ENCODE data around the gene SIK3.
"Not testable (repeated sequence)": the region's sequence is repeated elsewhere in the genome, so short reads cannot be mapped to it uniquely, and the experiment has no call there.

The SIK3 gene

DNA sequence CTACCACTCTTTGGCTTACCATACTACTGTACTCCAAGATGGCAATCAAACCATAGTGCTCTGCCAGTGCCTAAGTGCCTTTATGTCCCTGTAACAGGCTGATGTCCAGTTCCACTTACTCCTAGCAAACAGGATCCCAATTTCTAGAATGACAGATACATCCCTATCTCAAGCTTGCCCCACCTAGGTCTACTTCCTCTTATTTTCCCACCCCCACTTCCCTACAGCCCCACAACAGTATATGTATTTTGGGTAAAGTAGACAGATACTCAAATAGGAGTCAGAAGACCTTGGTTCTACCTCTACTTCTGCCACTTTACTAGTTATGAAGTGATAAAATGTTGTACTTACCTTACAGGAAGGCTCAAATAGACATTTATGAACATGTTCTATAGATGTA, 24.1 kb downstream of the SIK3 start:
- no peak for DNase-seq

DNA sequence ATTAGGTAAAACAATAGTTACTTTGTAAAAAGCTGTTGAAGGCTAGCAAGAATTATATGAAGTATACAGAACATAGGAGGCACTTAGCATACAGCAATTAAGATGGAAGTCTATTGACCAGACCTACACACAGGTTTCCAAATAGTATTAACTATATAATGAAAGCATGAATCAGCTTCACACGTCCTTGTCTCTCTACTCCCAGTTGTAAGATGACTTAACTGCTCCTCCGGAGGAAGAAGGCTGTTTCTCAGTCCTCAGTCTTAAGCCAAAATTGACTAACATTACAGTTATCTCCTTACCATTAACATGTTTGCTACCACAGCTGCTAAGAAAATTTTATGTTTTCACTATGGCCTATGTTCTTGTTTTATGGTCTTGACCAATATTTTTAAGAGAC, 24.7 kb downstream of the SIK3 start:
- DNase-seq: no peak

DNA sequence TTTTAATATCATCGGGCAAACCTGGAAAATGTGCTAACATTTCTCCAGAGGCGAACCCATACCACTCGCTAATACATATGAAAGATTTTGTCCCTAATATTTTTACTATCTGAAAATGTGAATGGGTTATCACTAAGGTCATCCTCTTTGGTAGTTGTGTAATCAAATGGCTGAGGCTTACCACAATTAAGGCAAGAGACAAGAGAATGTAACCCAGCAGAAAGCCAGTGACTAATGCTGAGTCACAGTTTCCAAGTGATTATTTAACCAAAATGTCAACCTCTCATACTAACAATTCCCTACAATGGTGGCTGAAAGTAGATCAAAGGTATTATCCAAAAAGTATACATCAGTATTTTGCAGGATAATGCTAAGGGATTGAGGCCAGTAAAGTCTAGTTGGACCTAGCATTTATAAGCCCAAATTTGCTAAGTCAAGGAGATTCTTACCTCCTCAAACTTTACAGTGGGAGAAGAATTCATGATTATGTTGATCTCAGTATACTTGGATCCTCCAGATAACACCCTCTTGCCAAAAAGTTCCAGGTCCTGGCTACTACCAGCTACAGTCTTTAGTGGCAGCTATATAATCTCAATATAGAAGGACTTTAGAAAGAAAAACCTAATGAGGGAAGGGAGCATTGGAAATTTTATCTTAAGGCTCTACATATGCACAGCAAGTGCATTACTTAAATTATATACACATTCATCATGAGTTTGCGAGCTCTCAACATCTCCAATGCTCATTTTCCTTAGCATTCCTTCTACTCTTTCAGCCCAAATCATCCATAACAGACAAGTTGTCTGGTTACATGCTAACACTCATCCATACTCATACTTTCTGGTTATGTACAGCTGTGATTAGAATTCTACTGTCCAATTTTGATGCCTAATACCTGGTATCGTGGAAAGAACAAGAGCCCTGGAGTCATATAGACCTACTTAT, 25.4 kb downstream of the SIK3 start:
- no peak for DNase-seq

DNA sequence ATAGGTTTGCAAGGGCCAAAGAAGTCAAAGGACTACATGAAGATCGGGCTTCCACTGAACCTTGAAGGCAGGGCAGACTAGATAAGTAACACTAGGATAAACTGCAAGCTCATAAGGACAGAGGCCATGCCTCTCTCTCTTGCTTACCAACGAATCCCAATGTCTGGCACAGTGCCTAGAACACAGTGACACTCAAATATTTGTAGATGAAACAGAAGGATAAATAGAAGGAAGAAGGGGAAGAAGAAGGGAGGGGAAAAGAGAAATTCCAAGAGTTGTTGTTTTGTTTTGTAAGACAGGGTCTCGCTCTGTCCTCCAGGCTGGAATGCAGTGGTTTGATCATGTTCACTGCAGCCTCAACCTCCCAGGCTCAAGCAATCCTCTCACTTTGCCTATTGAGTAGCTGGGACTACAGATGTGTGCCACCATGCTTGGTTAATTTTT, 26.9 kb downstream of the SIK3 start:
- no peak for DNase-seq

DNA sequence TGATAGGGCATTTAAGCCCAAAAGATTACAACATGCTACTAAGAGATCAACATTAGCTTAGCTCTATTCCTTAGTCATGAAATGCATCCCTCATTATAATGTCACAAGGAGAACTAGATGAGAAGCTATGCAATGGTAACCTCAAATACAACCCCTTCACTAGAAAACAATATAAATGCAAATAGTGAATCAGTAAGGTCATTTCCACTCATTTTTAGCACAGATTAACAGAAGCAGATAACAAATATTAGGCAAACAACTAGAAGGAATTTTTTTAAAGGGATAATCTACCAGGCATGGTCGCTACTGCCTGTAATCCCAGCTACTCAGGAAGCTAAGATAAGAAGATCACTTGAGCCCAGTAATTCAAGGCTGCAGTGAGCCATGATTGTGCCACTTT, 28.2 kb downstream of the SIK3 start:
- no peak for DNase-seq

DNA sequence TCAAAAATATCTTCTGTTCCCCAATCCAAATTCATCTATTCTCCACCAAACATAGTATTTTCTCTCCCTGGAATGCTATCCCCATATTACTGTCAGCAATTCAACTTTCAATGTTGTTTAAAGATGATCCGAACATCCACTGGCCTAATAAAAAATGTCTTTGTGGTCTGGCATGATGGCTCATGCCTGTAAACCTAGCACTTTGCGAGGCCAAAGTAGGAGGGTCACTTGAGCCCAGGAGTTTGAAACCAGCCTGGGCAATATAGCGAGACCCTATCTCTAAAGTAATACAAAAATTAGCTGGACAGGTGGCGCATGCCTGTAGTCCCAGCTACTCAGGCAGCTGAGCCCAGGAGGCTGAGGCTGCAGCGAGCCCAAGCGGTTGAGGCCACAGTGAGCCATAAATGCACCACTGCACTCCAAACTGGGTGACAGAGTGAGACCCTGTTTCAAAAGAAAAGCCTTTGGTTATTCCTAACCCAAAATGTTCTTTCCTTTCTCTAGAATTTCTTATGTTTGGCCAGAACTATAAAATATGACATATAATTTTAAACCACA, 29.8 kb downstream of the SIK3 start:
- no peak for DNase-seq

DNA sequence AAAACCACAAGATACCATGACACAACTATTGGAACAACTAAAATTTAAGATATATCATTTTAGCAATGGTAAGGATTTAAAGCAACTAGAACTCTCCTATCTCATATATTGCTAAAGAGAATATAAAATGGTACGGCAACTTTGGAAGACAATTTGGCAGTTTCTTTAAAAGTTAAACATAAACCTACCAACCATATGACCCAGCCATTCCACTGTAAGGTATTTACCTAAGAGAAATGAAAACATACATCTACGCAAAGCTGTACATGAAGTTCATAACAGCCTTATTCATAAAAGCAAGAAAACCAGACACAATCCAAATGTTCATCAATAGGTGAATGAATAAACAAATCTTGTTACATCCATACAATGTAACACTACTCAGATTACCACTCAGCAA, 31.3 kb downstream of the SIK3 start:
- DNase-seq: no peak

DNA sequence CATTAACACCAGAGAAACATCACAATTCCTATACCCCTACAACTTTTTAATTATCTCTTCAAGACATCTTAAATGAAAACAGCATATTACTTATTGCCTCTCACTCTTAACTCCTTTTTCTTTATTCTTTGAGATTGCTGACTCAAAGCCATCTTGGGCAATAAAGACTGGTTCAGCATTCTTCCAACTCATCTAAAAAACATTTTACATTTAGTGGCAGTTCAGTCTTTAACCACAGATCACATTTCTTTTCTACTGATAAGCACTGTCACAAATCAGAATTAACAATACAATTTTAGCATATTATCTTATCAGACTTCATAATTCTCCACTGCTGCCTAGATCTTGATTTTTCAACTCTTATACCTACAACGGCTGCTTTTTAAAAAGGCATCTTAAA, 34.0 kb downstream of the SIK3 start:
- no peak for DNase-seq

DNA sequence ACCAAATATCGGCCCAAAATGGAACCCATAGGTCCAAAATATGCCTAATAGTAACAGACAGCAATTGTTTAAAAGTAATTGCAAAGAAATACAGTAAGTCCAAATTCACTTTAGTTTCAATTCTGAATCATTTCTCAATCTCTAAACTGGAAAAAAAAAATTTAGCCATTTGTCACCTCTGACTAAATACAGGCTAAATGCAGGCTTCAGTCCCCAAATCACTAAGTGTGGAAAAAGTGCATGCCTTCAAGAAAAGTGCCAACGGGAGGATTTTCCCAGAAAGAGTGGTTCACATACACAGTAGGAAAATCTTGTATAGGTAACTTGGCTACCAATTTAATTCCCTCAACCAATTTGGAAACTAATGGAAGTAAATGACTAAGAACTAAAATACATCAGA, 35.7 kb downstream of the SIK3 start:
- no peak for DNase-seq

DNA sequence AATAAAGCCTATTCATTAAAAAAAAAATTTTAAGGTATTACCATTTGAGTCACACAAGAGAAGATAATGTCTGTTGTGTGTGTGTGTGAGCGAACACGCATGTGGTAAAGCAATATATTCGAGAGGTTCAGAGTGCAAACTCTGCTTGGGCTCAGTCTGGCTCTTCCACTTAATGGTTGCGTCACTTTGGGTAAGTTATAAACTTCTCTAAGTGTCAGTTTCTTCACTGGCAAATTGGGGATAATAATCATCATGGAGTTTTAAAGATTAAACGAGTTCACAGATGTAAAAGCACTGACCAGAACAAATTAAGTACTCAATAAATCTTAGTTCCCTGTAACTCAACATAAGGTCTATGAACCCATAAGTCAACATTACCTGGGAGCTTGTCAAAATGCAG, 37.0 kb downstream of the SIK3 start:
- DNase-seq: no peak

DNA sequence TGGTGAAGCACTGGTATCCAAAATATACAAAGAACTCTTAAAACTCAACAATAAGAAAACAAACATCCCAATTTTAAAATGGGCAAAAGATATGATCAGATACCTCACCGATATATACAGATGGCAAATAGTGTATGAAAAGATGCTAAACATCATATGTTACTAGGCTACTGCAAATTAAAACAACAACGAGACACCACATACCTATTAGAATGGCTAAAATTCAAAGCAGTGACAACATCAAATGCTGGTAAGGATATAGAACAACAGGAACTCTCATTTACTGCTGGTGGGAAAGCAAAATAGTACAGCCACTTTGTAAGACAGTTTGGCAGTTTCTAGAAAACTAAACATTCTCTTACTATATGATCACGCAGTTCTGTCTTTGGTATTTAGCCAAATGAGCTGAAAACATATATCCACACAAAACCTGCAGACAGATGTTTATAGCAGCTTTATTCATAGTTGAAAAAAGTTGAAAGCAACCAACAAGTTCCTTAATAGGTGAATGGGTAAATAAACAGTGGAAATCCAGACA, 38.5 kb downstream of the SIK3 start:
- no peak for DNase-seq

DNA sequence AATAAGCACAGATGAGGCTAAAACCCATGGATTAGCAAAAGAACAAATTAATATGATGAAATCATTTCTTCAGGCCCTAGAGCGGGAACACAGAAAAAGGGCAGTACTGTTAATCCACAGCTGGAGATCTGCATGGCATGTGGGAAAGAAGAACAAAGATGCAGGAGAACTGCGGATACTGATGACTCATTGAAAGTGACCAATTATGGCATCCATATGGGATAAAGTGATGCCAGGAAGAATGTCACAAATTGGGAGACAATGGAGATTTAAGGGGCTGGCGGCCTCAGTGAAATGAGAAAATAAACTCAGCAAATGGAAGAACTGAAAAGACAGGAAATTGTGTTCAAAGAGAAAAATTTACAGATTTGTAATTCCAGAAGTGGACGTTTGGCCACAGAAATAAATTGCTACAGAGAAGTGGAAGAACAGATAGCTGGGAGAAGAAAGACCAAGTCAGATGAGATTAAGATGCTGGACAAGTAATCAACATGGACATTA, 39.4 kb downstream of the SIK3 start:
- no peak for DNase-seq

DNA sequence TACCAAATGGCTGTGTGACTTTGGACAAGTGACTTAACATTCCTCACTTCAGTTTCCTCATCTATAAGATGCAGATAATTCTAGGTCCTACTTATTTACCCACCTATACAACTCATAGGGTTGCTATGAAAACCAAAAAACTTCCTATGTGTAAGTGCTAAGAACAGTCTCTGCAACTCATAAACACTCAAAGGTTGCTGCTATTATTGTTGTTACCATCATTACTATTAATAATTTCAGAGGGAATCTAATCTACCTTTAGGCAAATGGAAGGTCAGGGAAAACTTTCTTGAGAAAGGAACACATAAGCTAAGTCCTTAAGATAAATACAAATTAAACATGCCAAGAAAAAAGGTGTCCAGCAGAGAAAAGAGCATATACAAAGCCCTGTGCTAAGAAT, 40.5 kb downstream of the SIK3 start:
- DNase-seq: no peak

DNA sequence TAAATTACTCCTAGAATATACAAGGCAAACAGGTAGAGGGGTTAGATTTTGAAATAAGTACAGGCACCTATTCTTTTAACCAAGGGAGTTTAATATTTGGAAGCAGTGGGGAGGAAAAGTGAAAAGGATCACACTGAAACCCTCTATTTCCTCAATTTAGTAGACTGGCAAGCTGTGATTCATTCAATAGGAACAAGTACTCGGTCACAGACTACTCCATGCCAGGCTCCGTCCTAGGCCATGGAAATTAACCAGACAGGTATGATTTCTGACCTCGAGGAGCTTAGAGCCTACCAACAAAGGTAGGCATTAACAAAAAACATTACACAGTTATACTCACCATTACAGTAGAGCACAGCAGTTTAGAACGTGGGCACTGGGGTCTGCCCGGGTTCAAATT, 40.9 kb downstream of the SIK3 start:
- no peak for DNase-seq

DNA sequence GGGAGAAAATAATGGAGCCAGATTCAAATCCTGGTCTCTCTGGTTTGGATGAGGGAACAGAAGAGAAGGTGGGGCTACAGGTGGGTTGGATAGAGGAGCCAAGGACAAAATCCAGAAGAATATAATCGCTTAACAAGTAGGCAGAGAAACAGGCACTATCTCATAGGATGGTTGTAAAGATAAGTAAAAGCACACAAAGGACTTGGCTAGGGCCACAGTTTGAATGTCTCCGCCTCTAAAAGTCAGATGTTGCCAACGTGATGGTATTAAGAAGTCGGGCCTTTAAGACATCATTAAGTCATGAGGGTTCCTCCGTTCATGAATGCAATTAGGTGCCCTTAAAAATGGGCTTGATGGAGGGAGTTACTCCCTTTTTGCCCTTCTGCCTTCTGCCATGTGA, 42.8 kb downstream of the SIK3 start:
- DNase-seq: no peak

DNA sequence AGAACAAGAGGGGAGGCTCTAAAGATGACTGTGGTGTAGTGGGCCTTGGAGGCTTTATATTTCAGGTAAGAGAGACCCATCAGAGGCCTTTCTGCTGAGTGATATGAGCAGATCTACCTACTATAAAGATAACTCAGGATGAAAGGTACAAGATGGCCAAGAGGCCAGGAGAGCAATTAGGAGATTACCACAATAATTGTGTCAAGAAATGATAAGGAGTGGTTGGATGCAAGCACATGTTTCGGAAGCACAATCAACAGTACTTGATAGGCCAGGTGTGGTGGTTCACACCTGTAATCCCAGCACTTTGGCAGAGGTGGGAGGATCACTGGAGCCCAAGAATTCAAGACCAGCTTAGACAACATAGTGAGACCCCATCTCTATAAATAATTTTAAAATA, 43.8 kb downstream of the SIK3 start:
- no peak for DNase-seq

DNA sequence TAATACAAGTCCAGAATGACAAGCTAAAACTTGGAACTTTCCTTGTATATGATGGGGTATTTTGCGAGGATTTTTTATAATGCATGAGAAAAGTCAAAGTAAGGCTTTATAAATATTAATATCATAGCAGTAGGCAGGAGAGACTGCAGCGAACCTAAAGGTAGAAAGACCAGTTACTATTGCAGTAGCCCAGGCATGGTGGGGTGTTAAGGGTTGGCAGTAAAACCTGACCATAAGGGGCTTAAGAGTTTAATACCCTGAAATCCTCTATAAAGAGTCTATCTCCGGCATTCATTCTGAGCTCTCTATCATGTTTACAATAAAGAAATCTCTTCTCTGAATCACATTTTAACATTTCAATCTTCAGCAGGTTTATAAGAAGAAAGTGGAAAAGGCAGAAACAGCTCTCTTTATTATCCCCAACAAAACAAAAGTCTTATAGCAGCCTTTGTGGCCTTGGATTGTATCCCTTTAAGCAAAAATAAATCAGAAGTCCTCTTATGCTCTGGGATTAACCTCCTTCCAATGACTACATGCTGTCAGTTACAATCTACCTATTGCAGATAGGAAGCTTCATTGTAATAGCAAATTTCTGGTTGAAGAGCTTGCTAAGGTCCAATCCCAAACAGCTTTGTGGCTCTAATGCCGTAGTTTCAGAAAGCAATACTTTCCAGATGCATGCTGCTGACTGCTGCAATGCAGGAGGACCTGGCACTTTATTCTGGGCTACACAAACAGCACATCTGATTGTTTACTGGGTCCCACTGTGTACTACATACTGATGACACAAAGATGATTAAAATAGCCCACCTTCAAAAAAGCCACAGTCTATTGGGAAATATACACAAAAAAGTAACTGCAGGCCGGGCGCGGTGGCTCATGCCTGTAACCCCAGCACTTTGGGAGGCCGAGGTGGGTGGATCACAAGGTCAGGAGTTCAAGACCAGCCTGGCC, 45.8 kb downstream of the SIK3 start:
- DNase-seq: no peak

DNA sequence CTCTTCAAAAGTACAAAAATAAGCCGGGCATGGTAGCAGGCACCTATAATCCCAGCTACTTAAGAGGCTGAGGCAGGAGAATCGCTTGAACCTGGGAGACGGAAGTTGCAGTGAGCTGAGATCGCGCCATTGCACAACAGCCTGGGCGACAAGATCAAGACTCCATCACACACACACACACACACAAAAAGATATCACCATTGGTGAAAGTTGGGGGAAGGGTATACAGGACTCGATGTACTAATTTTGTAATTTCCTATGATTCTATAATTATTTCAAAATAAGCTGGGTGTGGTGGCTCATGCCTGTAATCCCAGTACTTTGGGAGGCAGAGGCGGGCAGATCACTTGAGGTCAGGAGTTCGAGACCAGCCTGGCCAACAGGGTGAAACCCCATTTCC, 48.1 kb downstream of the SIK3 start:
- not testable (repeated sequence) for DNase-seq

DNA sequence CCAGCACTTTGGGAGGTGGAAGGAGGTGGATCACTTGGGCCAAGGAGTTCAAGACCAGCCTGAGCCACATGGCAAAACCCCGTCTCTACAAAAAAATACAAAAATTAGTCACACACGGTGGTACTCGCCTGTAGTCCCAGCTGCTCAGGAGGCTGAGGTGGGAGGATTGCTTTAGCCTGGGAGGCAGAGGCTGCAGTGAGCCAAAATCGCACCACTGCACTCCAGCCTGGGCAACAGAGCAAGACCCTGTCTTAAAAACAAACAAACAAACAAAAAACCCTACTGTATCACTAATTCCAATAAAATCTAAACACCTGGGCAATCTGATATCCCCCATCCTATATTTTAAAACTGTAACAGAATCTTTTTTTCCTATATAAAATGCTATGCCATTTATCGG, 51.6 kb downstream of the SIK3 start:
- DNase-seq: not testable (repeated sequence)

DNA sequence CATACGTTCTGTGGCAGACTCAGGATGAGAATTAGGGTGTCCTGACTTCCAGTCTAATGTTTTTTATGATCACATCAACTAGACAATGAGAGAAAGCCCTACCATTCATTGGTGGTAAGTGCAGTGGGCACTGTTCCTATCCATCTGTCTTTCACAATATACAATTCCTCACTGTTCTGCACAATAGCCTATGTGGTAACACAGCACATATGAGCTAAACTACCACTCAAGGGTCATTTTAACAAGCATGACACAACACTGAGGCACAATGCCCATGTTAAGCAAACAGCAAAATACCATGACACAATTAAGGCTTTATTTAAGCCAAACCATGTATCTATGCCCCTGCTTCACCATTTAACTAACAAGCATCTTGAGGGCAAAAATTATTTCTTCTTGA, 52.3 kb downstream of the SIK3 start:
- DNase-seq: no peak

DNA sequence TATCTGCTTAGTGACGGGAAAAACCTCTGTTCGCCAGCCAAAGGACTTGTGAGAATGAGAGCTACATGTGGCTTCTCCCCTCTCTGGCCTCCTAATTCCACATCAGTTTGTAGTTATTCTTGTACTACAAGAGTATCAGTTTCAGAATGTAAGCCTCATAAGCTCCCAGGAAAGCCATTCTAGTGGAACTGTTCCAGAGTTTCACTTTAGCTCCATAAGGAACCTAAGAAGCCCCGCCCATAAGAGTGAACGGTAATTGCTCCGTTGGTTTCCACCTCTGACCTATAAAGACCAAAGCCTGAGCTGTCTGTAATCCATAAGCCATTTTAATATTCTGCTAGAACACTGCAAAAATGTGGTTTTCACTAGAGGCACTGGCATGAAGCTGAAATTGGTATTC, 53.0 kb downstream of the SIK3 start:
- no peak for DNase-seq

DNA sequence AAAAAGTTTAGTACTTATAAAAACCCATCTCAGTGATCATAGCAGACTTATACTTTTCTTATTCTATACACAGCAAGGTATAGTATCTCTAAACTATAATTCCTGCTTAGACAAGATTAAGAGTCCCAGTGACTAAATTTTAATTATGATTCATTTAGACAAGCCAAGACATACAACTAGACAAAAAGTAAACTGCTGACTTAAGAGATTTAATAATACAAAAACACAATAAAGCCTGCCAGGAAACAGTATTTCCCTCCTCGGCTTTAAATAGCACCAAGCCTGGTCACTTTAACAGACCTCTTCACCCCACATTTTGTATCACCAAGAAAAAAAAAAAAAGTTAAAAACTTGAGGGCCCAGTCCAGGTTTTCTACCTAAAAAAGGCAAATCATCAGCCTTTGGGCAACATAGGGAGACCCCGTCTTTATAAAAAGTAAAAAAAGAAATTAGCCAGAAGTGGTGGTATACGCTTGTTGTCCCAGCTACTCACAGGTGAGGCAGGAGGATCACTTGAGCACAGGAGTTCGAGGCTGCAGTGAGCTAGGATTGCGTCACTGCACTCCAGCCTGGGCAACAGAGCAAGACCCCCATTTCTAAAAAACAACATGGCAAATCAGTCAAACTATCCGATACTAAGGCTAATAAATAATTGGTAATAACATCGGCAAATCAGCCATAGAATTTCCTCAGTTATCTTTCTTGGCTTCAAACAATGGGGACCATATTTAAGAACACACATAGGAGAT, 53.8 kb downstream of the SIK3 start:
- DNase-seq: no peak

All from cerebellar nuclear complex (tissue), 1 donor.